Thymus (tissue), 11 donors: ENCODE results near the gene CASP1. TPM values are rescaled to one million over a fixed set of nuclear protein-coding genes. Genes with fewer than 3 reads are reported as not detected.
"Not testable (repeated sequence)": the region's sequence is repeated elsewhere in the genome, so short reads cannot be mapped to it uniquely, and the experiment has no call there.

Experiments used
- DNase-seq, 9 donors: peaks; one replicate each; pipeline ENCODE4 v3.0.0-alpha.2; 2013; ENCODE audit warnings: low spot score in 9 of 9, low read depth in 6 of 9, missing footprints in 1 of 9
- H3K27ac ChIP-seq, 2 donors: one replicate each; pipeline ENCODE4 v1.5.1; 2013; ENCODE audit warnings: control low read depth in 1 of 2, low read depth in 1 of 2, low read length in 1 of 2, mild to moderate bottlenecking in 1 of 2, moderate library complexity in 1 of 2
- H3K27me3 ChIP-seq, 2 donors: one replicate each; pipeline ENCODE4 v1.5.1; 2013; ENCODE audit warnings: low read length in 1 of 2; ENCODE audit not compliant: control insufficient read depth in 2 of 2, insufficient read depth in 1 of 2
- H3K36me3 ChIP-seq, 2 donors: one replicate each; pipeline ENCODE4 v1.5.1; 2013; ENCODE audit warnings: low read length in 1 of 2, mild to moderate bottlenecking in 1 of 2, moderate library complexity in 1 of 2; ENCODE audit not compliant: control insufficient read depth in 2 of 2, insufficient read depth in 2 of 2
- H3K4me1 ChIP-seq, 2 donors: one replicate each; pipeline ENCODE4 v1.5.1; 2013; ENCODE audit warnings: low read length in 2 of 2; ENCODE audit not compliant: control insufficient read depth in 2 of 2, insufficient read depth in 2 of 2
- H3K4me3 ChIP-seq, 2 donors: one replicate each; pipeline ENCODE4 v1.5.1; 2013; ENCODE audit warnings: low read length in 2 of 2, control low read depth in 1 of 2, mild to moderate bottlenecking in 1 of 2
- H3K9me3 ChIP-seq, 2 donors: one replicate each; pipeline ENCODE4 v1.5.1; 2013; ENCODE audit warnings: low read length in 1 of 2, mild to moderate bottlenecking in 1 of 2; ENCODE audit not compliant: control insufficient read depth in 2 of 2, insufficient read depth in 1 of 2
- WGBS: extraction: QIAGEN DNeasy Blood & Tissue Kit; methylation state at CpG from one replicate; pipeline ENCODE4 v1.1.7; 2013; 5-methylcytosine and 5-hydroxymethylcytosine counted together
- polyA plus RNA-seq: library from polyadenylated mRNA; stranded (reverse); fragments of 200-250 nt; gene quantifications from one replicate; pipeline ENCODE4 v1.2.3, GENCODE V29; 2013
- total RNA-seq: library from RNA; stranded (reverse); fragments of 120-200 nt; gene quantifications from one replicate; pipeline ENCODE4 v1.2.4, GENCODE V29; 2013
- donor health status: healthy.

The CASP1 gene
- total and polyA plus RNA-seq, 2 donors = 30.9 to 40.4 TPM

- H3K27me3 ChIP-seq = no peaks in the 10 kb centered on the region
- 97% methylated on average over 2 of the region's 2 CpGs for WGBS
- no peaks in the 10 kb centered on the region for H3K36me3 ChIP-seq
- H3K4me1 ChIP-seq = no peaks in the 10 kb centered on the region
- H3K27ac ChIP-seq = no peak overlapping the region
- no peak for DNase-seq
- H3K4me3 ChIP-seq = no peak overlapping the region
- H3K9me3 ChIP-seq = no peaks in the 10 kb centered on the region
These were observed 16.6 kb upstream of the CASP1 start for GRCh38 chr11:105051559-105051958.

GRCh38 chr11:105049481-105049880 is 14.5 kb upstream of the CASP1 start:
- H3K36me3 ChIP-seq = no peaks in the 10 kb centered on the region
- H3K27me3 ChIP-seq = no peaks in the 10 kb centered on the region
- WGBS = 86% methylated on average over 1 of the region's 1 CpG
- H3K9me3 ChIP-seq = no peaks in the 10 kb centered on the region
- H3K27ac ChIP-seq = no peak overlapping the region
- H3K4me3 ChIP-seq = no peak overlapping the region
- no peak for DNase-seq
- H3K4me1 ChIP-seq = peaks cover 0 to 6% of the 10 kb centered on the region in 2 donors

- DNase-seq = no peak
- no peak overlapping the region for H3K4me3 ChIP-seq
- no peaks in the 10 kb centered on the region for H3K27me3 ChIP-seq
- H3K27ac ChIP-seq = no peak overlapping the region
- 94% methylated on average over 8 of the region's 8 CpGs for WGBS
- no peaks in the 10 kb centered on the region for H3K36me3 ChIP-seq
- no peaks in the 10 kb centered on the region for H3K9me3 ChIP-seq
- H3K4me1 ChIP-seq = peaks cover 0 to 6% of the 10 kb centered on the region in 2 donors
These were observed 12.1 kb upstream of the CASP1 start for GRCh38 chr11:105046898-105047579.

- Histone ChIP-seq H3K9me3 (no peaks in the 10 kb centered on the region), H3K4me1 (peaks cover 0 to 6% of the 10 kb centered on the region in 2 donors), H3K36me3 (no peaks in the 10 kb centered on the region), H3K4me3 (no peak overlapping the region), H3K27ac (no peak overlapping the region), H3K27me3 (no peaks in the 10 kb centered on the region)
- DNase-seq = no peak
- WGBS = 93% methylated on average over 5 of the region's 5 CpGs
These were observed 10.8 kb upstream of the CASP1 start for GRCh38 chr11:105045676-105046296.

DNA sequence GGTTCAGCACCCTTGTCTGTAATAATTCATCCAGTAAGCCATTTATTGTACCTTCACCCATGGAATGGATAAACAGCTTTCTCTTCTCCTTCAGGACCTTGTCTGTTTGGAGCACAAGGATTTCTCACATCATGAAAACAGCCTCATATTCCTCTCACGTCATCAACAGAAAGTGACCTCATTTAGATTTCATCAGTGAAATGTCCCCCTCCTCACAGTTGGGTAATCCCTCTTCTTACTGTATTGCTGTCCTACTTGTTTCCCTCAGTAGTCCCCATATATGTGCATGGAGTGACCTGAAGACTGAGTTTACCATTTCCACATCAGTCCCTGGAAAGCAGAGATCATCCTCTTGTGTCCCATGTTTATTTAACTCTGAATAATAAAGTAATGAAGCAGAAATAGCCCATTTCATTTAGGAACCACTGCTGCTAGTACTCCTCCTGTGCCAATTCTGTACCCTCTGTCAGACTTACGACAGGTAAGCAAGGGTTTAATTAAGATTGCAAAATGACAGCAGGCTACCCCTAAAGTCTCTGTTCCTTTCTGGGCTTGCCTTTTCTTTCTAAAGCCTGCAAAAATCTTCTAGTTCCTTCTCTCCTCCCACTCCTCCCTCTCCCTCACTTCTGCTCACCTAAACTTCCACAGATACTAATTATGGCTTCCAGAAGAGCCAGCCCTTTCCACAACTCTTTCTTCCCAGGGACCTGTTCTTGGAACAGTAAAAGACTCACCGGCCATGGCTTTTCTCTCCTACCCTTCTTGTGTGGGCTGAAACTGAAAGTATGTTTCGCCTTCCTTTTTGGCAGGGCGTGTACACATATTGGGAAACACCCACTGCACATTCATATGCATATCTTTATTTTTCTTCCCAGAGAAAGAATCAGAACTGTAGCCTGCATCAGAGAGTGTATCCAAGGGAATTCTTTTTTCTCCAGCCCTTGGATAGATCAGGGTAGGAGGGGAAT is 9.9 kb upstream of the CASP1 start, which contains the start of gene CARD16:
Gene CARD16, minus strand, starts transcription at position 779 of the 968 bp plus-strand sequence. Its CDS starts 38 bp downstream, at position 741.
- not testable (repeated sequence) for H3K27me3 ChIP-seq, H3K4me1 ChIP-seq, H3K9me3 ChIP-seq, H3K36me3 ChIP-seq
- Histone ChIP-seq H3K4me3 (peak within 1 kb of the TSS; percentile 49 to 56), H3K27ac (peak within 1 kb of the TSS; percentile 60 to 74)
- peak in 8 of 9 donors; percentile 3 to 73 (median 36) for DNase-seq
- WGBS = 13% methylated on average over 5 of the region's 5 CpGs

DNA sequence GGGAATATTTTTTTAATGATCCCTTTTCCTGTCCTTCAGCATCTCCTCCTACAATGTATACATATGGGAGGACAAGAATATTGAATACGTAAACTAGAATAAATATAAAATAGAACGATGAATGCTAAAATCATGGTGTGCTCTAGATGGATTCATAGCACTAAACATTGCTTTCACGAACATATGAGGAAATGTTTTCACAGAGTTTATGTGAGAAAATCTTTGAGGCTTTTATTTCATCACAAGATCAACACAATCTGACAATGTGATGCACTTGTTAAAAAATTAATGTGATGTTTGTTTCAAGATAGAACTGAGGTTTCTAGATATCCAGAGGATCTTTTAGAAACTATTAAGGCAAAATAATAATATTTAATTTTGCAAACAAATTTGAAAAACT is 7.2 kb upstream of the CASP1 start:
- peaks cover 0 to 6% of the 10 kb centered on the region in 2 donors for H3K4me1 ChIP-seq
- no peak overlapping the region for H3K27ac ChIP-seq
- no peak for DNase-seq

DNA sequence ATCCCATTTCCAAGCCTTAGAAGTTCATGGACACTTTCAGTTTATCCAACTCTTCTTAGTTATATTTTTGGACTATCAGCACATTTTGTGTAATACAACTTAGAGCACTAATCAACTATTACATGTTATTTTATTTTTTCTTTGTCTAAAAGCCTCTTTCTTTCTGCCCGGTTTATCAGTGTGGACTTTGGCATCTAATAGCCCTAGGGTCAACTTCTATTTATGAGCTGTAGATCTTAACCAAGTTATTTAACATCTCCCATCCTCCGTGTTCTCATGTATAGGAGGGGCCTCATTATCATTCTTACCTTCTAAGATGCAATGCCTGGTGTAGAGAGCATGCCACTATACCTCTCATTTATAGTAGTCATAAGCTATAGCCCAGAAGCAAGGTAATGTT is 5.8 kb upstream of the CASP1 start:
- DNase-seq = no peak
- 94% methylated on average over 2 of the region's 2 CpGs for WGBS
- Histone ChIP-seq H3K9me3 (no peaks in the 10 kb centered on the region), H3K27me3 (no peaks in the 10 kb centered on the region), H3K4me1 (peaks cover 0 to 4% of the 10 kb centered on the region in 2 donors), H3K36me3 (no peaks in the 10 kb centered on the region), H3K4me3 (no peak overlapping the region), H3K27ac (no peak overlapping the region)

More for the DNA sequence above, 7.2 kb upstream of the CASP1 start:
- 95% methylated on average over 3 of the region's 3 CpGs for whole genome bisulfite sequencing
- Histone ChIP-seq H3K27me3 (no peaks in the 10 kb centered on the region), H3K4me3 (no peak overlapping the region), H3K9me3 (no peaks in the 10 kb centered on the region), H3K36me3 (no peaks in the 10 kb centered on the region)

GRCh38 chr11:105034388-105034787 is 556 bp downstream of the CASP1 start:
- H3K27me3 ChIP-seq, DNase-seq, H3K36me3 ChIP-seq, H3K4me1 ChIP-seq, H3K9me3 ChIP-seq: not testable (repeated sequence)
- 77% methylated on average over 2 of the region's 2 CpGs for WGBS
- Histone ChIP-seq H3K27ac (peak overlapping the region in 1 of 2 donors; percentile 69), H3K4me3 (peak overlapping the region in 1 of 2 donors; percentile 32)
